VCaP (cell line): Measurements from ENCODE around the gene ZNHIT3.
"Not testable (repeated sequence)": the region's sequence is repeated elsewhere in the genome, so short reads cannot be mapped to it uniquely, and the experiment has no call there.

ENCODE experiments used
- H3K27ac ChIP-seq: fragments of 450-650 bp; 2 replicates; pipeline ENCODE4 v1.5.1; 2017
- CTCF ChIP-seq: fragments of 450-650 bp; conservative IDR thresholded peaks from 2 replicates; pipeline ENCODE4 v1.5.1; 2017; ENCODE audit warnings: mild to moderate bottlenecking, moderate library complexity

ZNHIT3 gene

DNA sequence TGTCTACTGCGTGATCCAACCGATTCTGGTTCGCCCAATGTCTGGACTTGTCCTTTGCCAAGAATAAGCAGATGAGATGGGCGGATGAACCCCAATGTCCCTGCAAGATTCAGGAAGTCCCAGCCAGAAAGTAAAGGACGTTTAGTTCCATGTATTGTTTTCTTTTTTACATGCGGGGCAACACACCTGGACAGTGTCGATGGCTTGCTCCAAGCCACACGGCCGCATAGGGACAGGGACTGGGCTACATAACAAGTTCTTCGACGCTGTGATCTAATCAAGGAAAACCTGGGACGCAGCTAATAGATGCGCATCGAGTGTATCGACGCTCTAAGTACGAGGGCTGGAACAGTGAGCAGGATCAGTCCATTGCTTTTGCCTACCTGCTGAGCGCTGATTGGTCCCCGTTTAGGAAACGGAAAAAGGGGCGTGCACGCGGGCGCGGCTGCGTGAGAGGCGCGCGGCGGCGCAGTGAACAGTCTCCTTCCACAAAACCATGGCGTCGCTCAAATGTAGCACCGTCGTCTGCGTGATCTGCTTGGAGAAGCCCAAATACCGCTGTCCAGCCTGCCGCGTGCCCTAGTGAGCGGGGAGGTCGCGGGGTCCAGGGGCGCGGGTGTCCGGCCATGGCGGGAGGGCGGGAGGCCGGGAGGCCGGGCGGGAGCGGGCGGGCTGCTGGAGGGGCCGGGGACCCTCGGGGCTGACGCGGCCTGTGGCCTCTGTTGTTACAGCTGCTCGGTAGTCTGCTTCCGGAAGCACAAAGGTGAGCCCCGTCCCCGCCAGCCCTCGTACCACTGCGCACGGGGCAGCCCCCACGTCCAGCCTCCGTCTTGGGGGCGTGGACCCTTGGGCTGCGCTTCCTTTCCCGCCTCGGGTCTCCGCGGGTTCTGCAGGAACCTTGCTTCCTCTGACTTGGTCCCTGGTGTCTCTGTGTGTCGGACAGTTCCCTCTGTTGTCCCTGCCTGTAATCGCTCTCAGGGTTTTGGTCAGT, at the start of gene ZNHIT3:
Gene ZNHIT3, plus strand, starts transcription at position 478 of the 991 bp plus-strand sequence. Its CDS starts 19 bp downstream, at position 497.
- TF ChIP-seq CTCF, result no peak
- H3K27ac ChIP-seq, result peak within 1 kb of the TSS; percentile 90

DNA sequence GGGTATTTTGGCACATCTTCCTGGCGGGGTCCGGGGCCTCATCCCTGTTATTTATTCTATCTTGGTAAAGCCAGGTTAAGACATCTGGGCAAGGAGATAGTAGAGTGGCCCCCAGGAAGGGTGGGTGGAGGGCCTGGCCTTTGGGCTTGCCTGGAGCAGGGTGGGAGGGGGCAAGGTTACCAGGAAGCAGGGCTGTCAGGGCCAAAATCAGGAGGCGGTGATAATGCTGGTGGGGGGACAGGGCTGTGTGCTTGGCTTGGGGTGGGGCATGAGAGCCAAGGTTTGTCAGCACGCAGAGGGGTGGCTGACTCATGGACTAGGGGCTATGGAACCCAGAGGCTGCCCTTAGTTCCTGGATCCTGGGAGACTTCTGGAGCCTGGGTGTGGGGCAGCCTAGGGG, 44.7 kb upstream of the ZNHIT3 start:
- not testable (repeated sequence) for H3K27ac ChIP-seq

- no peak overlapping the region for H3K27ac ChIP-seq
Observed at GRCh38 chr17:36443777-36444176, 42.7 kb upstream of the ZNHIT3 start.

DNA sequence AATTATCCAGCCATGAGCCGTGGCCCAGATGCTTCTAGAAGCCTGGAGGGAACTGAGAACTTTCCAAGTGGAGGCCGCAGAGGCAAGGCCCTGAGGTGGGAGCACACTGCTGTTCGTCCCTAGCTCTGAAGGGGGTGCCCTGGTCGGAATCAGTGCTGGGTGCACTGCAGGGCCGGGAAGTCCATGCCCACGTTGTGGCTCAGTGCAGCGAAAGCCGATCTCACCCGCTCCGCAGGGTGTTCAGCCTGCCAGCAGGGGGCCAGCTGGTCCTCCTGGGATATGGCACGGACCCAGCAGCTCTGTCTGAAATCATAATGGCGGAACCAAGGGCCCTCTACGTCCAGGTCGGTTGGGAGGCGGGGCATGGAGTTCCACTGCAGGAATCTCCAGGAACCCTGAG, 36.5 kb upstream of the ZNHIT3 start:
- not testable (repeated sequence) for H3K27ac ChIP-seq
- peak; percentile 66 for TF ChIP-seq CTCF

More at GRCh38 chr17:36443777-36444176, 42.7 kb upstream of the ZNHIT3 start:
- no peak for TF ChIP-seq CTCF

- not testable (repeated sequence) for H3K27ac ChIP-seq
Observed at GRCh38 chr17:36452888-36453287, 33.6 kb upstream of the ZNHIT3 start.

DNA sequence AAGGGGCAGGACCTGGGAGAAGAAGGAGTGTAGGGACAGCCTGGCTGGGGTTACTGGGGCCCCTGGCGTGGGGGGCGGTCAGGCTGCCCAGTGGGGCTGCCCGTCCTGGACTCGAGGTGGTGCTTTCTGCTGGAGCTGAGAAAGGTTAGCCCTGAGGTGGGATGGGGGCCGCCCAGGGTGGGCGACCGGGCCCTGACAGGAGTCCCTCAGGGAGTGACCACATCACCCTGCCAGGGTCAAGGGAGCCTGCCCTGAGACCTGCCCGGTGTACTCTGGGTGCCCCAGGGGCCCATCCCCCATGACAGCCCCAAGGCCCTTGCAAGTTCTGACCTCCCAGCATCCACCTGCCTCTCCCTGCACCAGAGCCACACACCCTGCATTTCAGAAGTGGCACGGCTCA, 28.8 kb upstream of the ZNHIT3 start:
- H3K27ac ChIP-seq, result not testable (repeated sequence)

- no peak overlapping the region for H3K27ac ChIP-seq
- TF ChIP-seq CTCF, result no peak
Observed at GRCh38 chr17:36459045-36459444, 27.4 kb upstream of the ZNHIT3 start.

DNA sequence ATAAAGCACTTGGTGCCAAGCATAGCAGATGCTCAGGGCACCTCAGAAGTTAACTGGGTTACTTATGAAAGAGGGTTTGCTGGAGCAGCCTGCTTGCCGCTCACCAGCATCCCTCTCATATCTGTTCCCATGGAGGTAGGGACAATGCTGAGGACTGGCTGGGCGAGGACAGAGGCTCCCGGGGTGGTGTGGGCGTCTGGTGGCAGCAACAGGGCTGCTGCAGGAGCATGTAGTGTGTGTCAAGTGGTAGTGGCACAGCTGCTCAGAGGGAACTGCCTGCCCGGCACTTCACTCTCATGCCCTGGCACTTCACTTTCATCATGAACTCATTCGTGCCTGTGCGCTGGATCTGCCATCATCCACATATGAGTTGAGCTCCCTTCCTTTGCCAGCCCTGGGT, 26.9 kb upstream of the ZNHIT3 start:
- TF ChIP-seq CTCF, result no peak

GRCh38 chr17:36460265-36460937, 26.1 kb upstream of the ZNHIT3 start:
- H3K27ac ChIP-seq, result no peak overlapping the region
- 0 out of 2 replicates have a peak, but pooled peaks have one; percentile 2 for TF ChIP-seq CTCF

More for the DNA sequence above, 26.9 kb upstream of the ZNHIT3 start:
- H3K27ac ChIP-seq, result no peak overlapping the region
